ENCODE data around the gene VWDE.

GRCh38 chr7:12300415-12300814 is 103.2 kb downstream of the VWDE start:
- no peak for TF ChIP-seq NFRKB (IDR thresholded peaks at IDR 0.05)
- TF ChIP-seq SP1 (IDR thresholded peaks at IDR 0.05): no peak
- TF ChIP-seq ZNF384 (IDR thresholded peaks at IDR 0.05): no peak
- no peak for TF ChIP-seq FOXM1 (IDR thresholded peaks at IDR 0.05; ENCODE audit: borderline replicate concordance)
- no peak for TF ChIP-seq TARDBP (IDR thresholded peaks at IDR 0.05)
- no peak for TF ChIP-seq FOXK2 (IDR thresholded peaks at IDR 0.05)
- no peak for TF ChIP-seq SUZ12 (IDR thresholded peaks at IDR 0.05)

Measured in HEK293T (cell line).